ENCODE results near the gene AXIN2.

The AXIN2 gene, protein sequence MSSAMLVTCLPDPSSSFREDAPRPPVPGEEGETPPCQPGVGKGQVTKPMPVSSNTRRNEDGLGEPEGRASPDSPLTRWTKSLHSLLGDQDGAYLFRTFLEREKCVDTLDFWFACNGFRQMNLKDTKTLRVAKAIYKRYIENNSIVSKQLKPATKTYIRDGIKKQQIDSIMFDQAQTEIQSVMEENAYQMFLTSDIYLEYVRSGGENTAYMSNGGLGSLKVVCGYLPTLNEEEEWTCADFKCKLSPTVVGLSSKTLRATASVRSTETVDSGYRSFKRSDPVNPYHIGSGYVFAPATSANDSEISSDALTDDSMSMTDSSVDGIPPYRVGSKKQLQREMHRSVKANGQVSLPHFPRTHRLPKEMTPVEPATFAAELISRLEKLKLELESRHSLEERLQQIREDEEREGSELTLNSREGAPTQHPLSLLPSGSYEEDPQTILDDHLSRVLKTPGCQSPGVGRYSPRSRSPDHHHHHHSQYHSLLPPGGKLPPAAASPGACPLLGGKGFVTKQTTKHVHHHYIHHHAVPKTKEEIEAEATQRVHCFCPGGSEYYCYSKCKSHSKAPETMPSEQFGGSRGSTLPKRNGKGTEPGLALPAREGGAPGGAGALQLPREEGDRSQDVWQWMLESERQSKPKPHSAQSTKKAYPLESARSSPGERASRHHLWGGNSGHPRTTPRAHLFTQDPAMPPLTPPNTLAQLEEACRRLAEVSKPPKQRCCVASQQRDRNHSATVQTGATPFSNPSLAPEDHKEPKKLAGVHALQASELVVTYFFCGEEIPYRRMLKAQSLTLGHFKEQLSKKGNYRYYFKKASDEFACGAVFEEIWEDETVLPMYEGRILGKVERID

DNA sequence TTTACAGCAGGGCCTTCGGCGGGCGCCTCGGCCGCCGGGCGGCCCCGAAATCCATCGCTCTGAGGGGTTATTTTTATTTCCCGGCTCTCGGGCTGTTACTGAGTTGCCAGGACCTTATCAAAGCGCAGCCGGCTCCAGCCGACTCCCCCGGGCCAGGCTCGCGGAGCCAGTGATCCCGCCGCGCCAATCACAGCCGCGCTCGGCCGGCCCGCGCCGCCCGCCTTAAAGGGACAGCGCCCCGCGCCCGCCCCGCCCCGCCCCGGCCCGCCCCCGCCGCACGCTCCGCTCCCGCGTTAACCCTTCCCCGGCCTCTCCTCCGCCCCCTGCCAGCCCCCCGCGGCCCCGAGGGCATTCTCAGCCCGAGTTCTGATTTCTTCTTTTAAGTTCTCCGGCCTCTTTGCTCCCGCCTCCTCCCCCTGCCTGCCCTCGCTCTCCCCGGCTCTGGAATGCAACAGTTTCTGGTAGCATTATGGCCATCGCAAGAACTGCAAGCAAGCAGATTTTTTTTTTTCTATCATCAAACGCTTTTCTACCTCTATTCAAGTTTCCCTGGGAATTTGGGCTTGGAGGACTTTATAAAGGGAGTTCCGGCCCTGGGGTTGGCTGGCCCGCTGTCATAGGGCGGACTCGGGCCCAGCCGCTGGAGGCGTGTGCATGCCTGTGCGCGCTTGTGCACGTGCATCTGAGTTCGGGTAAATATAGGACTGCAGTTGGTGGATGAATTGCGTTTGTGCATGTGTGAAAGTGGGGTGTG, at the start of gene AXIN2:
TSS of gene AXIN2 (minus strand) at position 197 of the 754 bp plus-strand sequence. CDS start 3,028 bp downstream, outside the sequence.
- DNase-seq, result peak; percentile 99

DNA sequence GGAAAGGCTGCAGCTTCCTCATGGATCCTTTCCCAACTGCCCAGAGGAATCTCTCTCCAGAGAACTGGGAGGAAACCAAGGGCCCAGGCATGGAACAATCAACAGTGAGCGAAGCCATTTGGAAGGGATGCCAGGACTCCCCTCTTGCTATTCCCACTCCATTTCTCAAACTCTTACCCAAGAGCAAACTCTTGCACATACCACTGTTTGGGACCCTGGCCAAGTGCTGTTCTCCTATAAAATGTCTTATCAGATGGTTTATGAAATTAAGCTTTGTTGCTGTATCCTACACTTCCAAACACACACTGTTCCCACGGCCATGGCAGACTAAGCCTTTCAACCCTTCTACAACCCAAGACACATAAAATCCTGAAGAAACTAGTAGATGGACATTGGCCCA, 48.3 kb upstream of the AXIN2 start:
- no peak for DNase-seq

DNA sequence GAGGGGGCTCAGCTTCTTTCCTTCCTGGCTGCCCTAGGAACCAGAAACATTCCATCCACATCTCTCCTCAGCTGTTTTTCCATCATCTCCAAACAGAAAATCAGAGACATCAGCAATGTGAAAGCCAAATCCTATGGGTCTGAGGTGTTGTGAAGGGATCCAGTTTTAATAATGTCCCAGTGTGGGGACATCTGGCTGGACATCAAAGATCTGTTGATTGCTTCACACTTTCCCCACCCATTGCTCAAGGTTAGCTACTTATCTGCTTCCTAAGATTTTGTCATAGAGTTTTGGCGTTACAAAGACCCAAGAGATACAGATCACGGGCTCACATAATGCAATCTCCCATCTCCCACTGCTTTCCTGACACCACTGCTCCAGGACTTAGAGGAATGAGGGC, 47.8 kb upstream of the AXIN2 start:
- DNase-seq, result no peak

DNA sequence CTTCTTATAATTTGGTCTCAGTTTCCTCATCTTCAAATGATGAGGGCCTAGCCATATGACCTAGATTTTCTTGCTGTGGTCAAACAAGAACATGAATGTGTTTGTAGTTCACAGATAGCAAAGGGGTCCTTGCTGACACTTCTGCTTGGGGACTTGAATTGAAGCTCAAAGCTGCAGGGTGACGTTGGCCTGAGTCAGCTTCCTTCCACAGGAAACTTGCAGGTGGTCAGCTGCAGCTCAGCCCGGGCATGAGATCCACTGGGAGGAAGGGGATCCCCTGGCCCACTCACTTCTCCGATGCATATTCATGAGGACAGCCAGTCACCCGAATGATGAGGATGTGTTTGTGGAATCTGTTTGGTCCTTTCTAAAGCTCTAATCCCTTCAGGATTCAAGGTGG, 42.6 kb upstream of the AXIN2 start:
- no peak for DNase-seq

DNA sequence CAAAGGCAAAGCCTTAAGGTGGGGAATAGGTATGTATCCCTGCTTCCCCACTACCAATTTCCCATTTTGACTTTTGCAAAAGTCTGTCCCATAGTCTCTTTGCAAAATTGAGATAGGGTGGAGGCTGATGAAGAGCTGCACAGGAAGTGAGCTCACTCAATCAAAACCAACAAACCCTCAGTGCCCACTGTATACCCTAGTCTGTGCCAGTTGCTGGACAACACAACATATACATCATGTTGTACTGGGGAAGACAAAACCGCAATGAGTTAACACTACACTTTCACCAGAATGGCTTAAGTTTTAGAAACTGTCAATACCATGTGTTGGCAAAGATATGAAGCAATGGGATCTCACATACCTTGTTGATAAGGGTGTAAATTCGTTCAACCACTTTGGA, 40.4 kb upstream of the AXIN2 start:
- no peak for DNase-seq

DNA sequence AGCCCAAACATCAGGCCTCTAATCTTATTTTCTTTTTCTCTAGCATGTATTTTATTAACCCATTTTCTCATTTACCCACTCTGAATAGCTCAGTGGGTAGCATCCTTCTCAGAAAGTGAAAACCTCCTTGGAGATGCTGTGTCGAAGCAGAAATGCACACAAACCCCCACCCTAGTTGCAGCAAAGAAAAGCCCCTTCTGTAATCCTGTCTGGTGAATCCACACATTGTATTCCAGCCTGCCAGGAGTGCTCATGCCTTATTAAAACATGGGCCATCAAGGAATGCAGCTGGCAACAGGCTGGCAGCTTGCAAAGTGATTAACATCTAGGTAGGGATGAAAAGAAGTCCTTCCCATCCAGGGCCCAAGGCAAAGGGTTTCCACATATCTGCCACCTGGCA, 39.7 kb upstream of the AXIN2 start:
- no peak for DNase-seq

DNA sequence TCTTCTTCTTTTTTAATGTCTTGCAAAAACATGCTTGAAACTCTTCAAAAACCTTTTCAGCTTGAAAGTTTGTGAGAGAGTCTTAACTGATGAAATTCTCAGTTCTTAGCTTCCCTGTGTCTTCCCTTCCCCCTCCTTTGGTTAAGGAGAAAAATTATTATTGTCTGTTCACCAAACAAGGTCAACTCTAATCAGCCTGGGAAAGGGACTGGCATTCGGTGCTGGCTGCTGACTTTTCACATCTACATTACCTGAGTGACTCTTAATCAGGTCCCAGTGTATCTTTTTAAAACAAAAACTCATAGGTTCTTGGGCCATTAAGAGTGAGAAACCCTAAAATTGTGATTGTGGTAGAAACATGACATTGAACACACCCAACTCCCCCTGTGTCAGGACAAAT, 39.1 kb upstream of the AXIN2 start:
- no peak for DNase-seq

DNA sequence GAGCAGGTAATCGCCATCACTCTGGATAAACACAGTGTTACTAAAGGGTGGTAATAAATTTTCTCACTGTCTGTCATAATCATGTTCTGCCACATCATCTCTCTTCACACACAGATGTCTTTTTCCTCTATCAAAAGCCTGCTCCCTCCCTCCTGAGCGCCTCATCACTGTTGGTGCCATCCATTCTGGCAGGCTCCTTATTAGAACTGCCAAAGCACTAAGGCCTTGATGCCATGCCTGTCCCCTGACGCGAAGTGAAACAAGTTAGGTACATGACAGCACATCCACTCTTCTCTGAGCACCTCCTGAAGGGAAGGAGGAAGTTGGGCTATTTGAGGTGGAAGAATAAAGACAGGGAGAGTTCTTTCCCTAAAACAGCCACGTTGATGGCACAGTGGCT, 38.2 kb upstream of the AXIN2 start:
- no peak for DNase-seq

DNA sequence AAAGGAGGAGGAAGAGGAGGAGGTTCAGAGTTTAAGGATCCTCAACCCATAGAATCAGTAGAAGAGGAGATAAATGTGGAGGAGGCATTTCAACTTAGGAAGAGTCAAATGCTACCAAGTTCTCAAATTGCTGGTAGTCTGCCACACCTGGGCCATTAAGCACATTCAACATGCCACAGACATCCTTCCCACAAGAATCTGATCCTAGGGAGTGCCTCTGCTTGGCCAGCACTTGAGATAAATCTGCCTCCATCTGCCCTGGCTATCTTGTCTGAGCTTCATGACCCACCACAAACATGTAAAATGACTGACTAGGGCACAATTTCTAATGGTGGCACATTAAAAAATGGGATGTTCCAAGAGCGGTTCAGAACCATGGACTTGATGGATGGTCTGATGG, 37.3 kb upstream of the AXIN2 start:
- no peak for DNase-seq

DNA sequence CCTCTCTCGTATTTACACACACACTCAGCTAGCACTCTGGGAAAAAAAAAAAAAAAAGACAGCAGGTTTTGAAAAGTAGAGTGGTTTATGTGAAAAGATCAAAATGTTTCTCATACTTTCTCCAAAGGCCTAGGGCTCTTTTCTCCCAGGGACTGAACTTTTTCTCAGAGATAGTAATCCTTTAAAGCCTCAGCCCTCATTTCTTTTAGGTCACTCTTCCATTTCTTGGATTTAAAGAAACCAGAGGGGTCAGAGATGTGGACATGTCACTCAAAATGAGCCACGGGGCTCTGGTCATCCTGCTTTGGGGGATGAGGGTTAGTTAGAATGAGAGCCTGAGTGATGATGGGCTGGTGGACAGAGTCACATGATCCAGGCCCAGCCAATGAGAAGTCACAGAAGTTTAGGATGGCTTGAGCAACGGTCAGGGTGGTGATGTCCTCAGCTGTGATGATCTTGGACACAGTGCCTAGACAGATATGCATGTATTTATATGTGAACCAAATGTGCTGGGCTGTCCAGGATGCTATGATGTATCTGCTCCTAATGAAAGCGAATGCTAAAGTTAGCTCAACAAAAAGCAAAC, 33.7 kb upstream of the AXIN2 start:
- DNase-seq, result no peak

DNA sequence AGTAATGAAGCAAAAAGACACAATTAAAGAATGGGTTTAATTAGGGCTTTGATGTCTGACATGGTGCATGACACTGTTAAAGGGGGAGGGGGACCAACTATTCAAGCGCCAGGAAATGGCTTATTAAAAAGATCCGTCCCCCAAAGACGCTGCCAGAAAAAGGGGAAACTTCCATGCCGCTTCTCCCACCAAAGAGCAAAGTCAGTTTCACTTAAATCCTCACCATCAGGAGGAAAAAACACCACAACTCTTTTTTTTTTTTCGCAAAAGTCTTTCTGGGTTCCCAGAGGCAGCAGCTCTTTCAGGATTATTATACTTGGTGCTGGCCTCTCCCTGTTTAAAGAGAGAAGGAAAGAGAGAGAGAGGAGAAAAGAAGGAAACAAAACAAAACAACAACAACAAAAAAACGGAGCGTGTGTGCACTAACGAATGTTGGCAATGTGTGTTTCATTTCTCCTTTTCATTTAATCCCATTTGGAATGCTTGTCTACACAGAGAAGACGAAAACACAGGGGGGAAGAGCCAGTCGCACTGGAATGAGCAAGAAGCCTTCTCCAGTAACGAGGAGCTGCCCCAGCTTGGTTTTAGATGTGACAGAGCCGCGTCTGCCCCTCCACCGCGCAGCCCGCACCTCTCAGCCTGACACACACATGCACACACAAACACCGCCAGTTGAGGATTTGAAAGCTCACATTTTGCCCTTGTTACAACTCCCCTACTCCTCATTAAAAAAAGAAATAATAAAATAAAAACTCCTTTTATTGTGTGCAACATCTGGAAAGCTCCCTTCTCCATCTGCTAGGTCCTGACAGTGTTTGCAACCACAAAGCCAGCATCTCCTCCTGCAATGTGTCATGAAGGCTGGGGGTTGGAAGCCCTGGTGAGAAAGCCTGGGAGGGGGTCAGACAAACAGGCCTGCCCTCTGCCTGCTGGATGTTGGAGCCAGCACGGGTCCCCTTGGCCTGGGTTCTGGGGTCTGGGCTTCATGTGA, 32.7 kb upstream of the AXIN2 start:
- no peak for DNase-seq

DNA sequence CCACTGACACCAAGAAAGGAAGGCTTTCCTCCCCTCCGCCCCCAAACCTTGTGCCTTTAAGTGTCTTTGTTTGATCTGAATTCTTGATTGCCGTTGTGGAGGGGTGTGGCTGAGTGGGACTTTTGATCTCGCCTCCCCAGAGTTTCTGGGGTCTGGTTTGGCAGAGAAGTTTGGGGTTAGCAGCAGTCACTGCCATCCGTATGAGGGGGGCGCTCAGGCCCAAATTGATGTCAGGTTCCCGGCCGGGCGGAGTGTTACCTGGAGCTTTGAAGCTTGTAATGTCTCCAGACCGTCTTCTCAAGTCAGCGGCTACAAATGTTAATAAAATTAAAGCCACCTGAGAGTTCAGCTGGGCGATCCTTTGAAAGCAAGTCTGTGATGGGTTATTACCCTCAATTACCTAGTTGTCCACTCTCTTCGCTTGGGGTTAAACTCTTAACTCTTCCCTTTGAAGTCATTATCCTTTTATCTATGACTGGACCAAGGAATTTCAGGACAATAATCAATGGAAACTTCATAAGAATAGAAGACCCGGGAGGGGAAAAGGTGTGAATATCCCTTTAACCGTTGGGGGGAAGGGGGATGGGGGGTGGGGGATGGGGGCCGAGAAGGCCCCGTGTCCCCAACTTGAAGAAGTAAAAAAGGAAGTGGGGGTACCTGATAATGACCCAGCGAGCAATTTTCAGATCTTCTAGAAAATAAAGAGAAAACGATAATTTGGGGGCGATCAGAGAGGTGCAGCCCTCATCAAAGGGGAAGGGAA, 31.8 kb upstream of the AXIN2 start:
- DNase-seq, result no peak

DNA sequence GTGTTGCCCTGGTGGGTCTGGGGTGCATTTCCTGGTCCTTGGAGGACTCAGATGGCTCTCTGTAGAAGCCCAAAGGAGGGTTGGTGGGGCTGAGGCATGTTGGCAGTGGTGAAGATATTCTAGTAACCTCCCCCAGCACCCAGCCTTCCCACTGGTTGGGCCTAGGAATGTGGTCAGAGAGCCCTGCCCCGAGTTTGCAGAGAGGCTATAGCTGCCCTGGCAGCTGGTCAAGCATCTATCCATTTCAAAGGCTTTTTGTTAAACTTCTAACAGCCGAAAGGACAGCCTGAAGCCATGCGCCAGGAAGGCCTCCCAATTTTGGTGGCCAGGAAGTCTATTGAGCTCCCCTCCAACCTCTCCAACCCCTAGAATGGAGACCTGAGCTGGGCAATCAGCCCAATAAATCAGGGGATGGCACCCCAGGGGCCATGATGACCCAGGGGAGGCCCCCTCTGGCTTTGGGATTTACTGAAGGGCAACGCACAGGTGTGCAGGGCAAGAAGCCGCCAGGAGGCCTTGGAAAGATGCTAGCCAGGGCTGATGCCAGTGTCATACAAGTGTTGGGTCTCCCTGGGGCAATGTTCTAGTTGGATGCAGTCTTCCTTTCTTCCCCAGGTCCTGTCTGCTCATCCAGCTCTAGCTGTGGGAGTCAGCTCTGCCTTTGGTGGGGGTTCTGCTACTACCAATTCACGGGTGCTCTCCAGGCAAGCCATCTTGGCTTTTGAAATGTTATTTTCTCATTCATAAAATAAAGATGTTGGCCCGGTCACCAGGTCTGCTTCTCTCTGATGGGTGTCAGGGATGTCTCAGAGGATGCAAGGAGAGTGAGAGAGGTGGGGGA, 30.9 kb upstream of the AXIN2 start:
- no peak for DNase-seq

DNA sequence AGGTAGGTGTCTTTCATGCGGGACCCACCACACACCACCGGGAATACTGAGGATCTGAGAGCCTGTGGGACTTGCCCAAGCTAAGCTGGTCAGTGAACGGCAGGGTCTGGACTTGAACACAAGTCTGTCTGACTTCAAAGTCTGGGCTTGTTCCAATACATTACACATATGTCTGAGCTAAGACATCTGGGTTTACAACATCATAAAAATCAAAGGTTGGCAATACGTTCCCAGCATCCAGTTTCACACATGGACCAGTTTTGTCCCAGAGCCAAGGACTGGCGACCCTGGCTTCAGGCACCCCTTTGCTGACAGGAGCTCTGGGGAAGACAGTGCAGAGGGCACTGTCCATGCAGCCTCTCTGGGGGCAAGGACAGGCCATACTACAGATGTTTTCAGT, 27.9 kb upstream of the AXIN2 start:
- DNase-seq, result no peak

DNA sequence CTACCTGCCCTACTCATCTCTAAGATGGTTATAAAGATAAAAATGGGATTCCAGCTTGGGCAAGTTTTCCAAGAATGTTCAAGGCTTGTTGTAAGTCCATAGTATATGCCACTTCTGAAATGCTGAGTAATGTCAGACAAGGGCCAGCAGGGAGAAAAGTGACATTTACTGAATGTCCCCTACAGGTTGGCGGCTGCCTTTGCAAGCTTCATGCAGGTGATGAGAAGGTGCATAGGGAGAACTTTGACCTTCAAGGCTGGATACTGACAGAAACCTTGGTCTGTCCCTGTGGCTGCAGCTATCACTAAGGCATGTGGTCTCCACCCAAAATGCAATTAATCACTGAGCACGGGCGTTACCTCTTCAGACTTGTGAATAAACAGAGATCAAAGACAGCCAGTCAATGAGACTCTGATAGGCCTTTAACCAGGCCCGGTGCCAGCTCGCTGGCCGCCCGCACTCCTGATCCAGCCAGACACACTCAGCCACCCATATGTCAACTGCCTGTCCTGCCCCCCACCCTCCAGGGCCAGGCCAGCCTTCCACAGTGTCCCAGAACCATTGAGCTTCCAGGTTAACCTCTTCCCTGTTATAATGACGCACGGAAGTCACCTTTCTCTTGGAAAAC, 26.8 kb upstream of the AXIN2 start:
- no peak for DNase-seq

DNA sequence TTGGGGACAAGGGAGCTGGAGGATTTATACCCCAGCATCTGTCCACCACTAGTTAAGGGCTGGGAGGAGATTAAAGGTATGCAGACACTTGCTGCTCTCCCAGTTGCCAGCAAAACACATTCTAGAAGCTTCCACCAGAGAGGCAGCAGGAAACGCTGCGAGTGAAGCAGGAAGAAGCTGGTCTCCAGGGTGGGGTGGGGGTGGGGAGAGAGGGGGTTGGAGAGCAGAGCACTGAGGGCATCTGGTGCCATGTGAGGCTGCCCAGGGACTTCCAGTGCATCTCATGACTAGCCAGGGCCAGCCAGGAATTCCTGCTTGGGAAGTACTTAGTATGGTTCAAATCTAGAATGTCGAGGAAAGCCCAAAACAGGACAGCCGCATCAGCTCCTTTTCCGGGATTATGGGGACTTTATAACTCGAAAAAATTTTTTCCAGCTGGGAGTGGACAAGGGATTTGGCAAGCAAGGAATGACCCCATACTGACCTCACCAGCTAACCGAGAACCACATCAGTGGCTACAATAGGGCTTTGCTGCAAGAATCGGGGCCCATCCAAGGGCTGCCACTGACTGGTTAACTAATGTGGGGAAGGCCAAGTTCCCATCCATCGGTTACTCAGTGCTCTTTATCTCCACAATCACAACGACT, 26.2 kb upstream of the AXIN2 start:
- DNase-seq, result no peak

DNA sequence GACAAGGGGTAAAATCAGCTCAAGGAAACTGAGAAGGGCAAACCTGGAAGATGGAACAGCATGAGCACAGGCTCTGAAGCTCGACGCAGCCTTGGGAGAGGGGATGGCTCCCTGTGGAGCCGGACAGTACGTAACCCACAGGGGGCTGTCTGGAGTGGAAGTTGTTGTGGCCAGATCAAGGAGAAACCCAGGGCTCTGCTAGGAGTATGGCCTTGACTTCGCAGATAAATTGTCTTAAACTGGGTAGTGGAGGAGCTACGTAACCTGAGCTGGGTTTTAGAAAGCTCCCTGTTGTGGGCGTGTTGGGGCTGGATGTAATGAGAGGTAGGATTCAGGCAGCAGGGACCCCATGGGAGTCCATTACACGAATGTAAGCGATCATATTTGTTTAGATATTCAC, 25.5 kb upstream of the AXIN2 start:
- DNase-seq, result no peak

DNA sequence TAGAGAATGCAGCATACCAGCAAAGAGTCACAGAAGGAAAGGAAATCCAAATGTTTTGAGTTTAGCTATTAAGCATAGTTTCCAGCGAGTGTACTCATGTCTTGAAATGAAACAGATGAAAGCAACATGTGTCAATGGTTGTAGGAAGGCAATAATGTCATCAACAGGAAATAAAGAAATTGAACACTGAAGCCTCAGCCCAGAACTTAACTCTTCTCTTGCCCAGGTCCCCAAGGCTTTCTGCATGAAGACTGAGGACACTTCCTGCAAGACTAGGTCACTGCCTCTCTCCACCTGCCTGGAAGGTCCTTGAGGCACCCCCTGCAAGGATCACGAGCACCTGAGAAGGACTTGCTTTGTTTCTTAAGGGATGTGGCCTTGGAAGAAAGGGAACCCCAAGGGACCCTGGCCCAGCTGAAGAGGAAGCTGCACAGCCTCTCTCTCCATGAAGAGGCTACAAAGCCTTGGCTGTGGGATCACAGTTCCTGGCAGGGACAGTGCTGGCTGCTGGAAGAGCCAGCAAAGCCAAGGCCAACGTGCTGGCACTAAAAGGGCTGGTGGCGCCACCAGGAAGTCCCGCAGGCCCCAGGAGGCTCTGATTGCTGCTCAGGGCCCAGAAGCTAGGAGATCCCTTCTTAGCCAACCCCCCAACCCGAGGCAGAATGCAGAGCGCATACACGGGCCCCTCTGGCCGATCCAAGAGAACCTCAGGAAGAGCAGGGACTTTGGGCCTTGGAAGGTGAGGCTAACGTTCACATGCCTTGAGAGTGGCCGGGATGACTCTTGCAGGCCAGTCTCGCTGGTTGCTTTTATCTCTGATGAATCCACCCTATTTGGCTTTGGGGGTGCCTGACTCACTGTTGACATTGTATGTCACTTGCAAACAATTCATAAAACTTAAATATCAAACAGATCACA, 23.4 kb upstream of the AXIN2 start:
- DNase-seq, result no peak

Measured in 8988T (cell line).